RPMI8226 (cell line): ENCODE results near the gene KLKB1.
A peak's percentile ranks its signal among the peaks of the same experiment; 100 is the strongest.

Experiments
- DNase-seq: peaks from one replicate; pipeline ENCODE4 v3.0.0-alpha.2; 2015

The KLKB1 gene

GRCh38 chr4:186227221-186227620 is at the start of gene KLKB1:
TSS of gene KLKB1 (plus strand) at chr4:186227507. CDS start at chr4:186228196, 689 bp downstream.
- peak; percentile 13 for DNase-seq

- no peak for DNase-seq
Observed at GRCh38 chr4:186188107-186188506, 39.2 kb upstream of the KLKB1 start.

- no peak for DNase-seq
Observed at GRCh38 chr4:186189656-186190055, 37.7 kb upstream of the KLKB1 start.

- DNase-seq = peak; percentile 55
Observed at GRCh38 chr4:186190581-186191199, 36.6 kb upstream of the KLKB1 start.

GRCh38 chr4:186191200-186192065 is 35.9 kb upstream of the KLKB1 start, which contains the start of gene CYP4V2:
TSS of gene CYP4V2 (plus strand) at chr4:186191567. CDS start at chr4:186191824, 257 bp downstream.
- DNase-seq = peak; percentile 90

GRCh38 chr4:186192066-186192612 is 35.2 kb upstream of the KLKB1 start:
- DNase-seq = peak; percentile 29

GRCh38 chr4:186193851-186194250 is 33.5 kb upstream of the KLKB1 start:
- no peak for DNase-seq

- no peak for DNase-seq
Observed at GRCh38 chr4:186196063-186196462, 31.2 kb upstream of the KLKB1 start.

GRCh38 chr4:186200516-186200915 is 26.8 kb upstream of the KLKB1 start:
- no peak for DNase-seq

- no peak for DNase-seq
Observed at GRCh38 chr4:186201010-186201409, 26.3 kb upstream of the KLKB1 start.

- peak; percentile 83 for DNase-seq
Observed at GRCh38 chr4:186201535-186202230, 25.6 kb upstream of the KLKB1 start.

- DNase-seq = no peak
Observed at GRCh38 chr4:186202490-186203140, 24.7 kb upstream of the KLKB1 start.

- DNase-seq = no peak
Observed at GRCh38 chr4:186203406-186203805, 23.9 kb upstream of the KLKB1 start.

GRCh38 chr4:186204103-186204559 is 23.2 kb upstream of the KLKB1 start:
- DNase-seq = no peak

GRCh38 chr4:186204686-186205085 is 22.6 kb upstream of the KLKB1 start:
- DNase-seq = no peak

- DNase-seq = no peak
Observed at GRCh38 chr4:186205156-186205555, 22.2 kb upstream of the KLKB1 start.

- DNase-seq = no peak
Observed at GRCh38 chr4:186216465-186217024, 10.8 kb upstream of the KLKB1 start.

GRCh38 chr4:186217733-186218293 is 9.5 kb upstream of the KLKB1 start:
- no peak for DNase-seq

GRCh38 chr4:186221624-186222023 is 5.7 kb upstream of the KLKB1 start:
- no peak for DNase-seq

- DNase-seq = no peak
Observed at GRCh38 chr4:186225848-186226247, 1.5 kb upstream of the KLKB1 start.

- DNase-seq = no peak
Observed at GRCh38 chr4:186226521-186227189, 652 bp upstream of the KLKB1 start.
